Mesendoderm (in vitro differentiated cells): Measurements from ENCODE around the gene STK10.
"Not testable (repeated sequence)": the region's sequence is repeated elsewhere in the genome, so short reads cannot be mapped to it uniquely, and the experiment has no call there.

Experiments used
- DNase-seq: peaks from one replicate; pipeline ENCODE4 v3.0.0; 2013
- H2AK5ac ChIP-seq: 2 replicates; pipeline ENCODE4 v1.6.1; 2013; ENCODE audit warnings: low read length, inconsistent platforms
- H2BK120ac ChIP-seq: 2 replicates; pipeline ENCODE4 v1.6.1; 2013; ENCODE audit warnings: low read depth, mild to moderate bottlenecking, low read length, moderate library complexity, mixed read lengths
- H2BK15ac ChIP-seq: replicated peaks from 2 replicates; pipeline ENCODE4 v1.6.1; 2013; ENCODE audit warnings: low read depth, mild to moderate bottlenecking, moderate library complexity
- H2BK5ac ChIP-seq: 2 replicates; pipeline ENCODE4 v1.6.1; 2013; ENCODE audit warnings: low read length, inconsistent platforms
- H3K18ac ChIP-seq: 2 replicates; pipeline ENCODE4 v1.6.1; 2013; ENCODE audit warnings: mild to moderate bottlenecking, low read length, mixed read lengths
- H3K23ac ChIP-seq: one replicate; pipeline ENCODE4 v1.6.1; 2013; ENCODE audit warnings: low read length
- H3K27ac ChIP-seq: 2 replicates; pipeline ENCODE4 v1.5.1; 2013; ENCODE audit warnings: low read depth, mild to moderate bottlenecking, inconsistent platforms, low read length, moderate library complexity
- H3K27me3 ChIP-seq: 2 replicates; pipeline ENCODE4 v1.6.1; 2013; ENCODE audit warnings: low read length, control low read depth, mild to moderate bottlenecking, inconsistent platforms; ENCODE audit not compliant: insufficient read depth, poor library complexity
- H3K36me3 ChIP-seq: 2 replicates; pipeline ENCODE4 v1.6.1; 2013; ENCODE audit warnings: low read length, inconsistent platforms; ENCODE audit not compliant: control insufficient read depth, insufficient read depth
- H3K4ac ChIP-seq: one replicate; pipeline ENCODE4 v1.6.1; 2013; ENCODE audit warnings: low read depth, mild to moderate bottlenecking, low read length, moderate library complexity
- H3K4me1 ChIP-seq: 2 replicates; pipeline ENCODE4 v1.6.1; 2013; ENCODE audit warnings: low read depth, low read length, inconsistent platforms; ENCODE audit not compliant: control insufficient read depth
- H3K4me2 ChIP-seq: 2 replicates; pipeline ENCODE4 v1.6.1; 2013; ENCODE audit warnings: low read length
- H3K4me3 ChIP-seq: 2 replicates; pipeline ENCODE4 v1.5.1; 2013; ENCODE audit warnings: mild to moderate bottlenecking, low read length
- H3K56ac ChIP-seq: one replicate; pipeline ENCODE4 v1.6.1; 2013; ENCODE audit warnings: low read length
- H3K79me1 ChIP-seq: 2 replicates; pipeline ENCODE4 v1.6.1; 2013; ENCODE audit warnings: low read length, inconsistent platforms
- H3K79me2 ChIP-seq: 2 replicates; pipeline ENCODE4 v1.6.1; 2013; ENCODE audit warnings: mild to moderate bottlenecking, low read length; ENCODE audit not compliant: control insufficient read depth, insufficient read depth
- H3K9ac ChIP-seq: 2 replicates; pipeline ENCODE4 v1.6.1; 2013; ENCODE audit warnings: low read length, inconsistent platforms
- H4K5ac ChIP-seq: one replicate; pipeline ENCODE4 v1.6.1; 2013; ENCODE audit warnings: low read length
- H4K8ac ChIP-seq: one replicate; pipeline ENCODE4 v1.6.1; 2013; ENCODE audit warnings: low read depth, mild to moderate bottlenecking, control low read depth, low read length, moderate library complexity
- WGBS: extraction: QIAGEN DNeasy Blood & Tissue Kit; methylation state at CpG from one replicate; pipeline ENCODE4 v1.1.7; 2013; ENCODE audit warnings: low lambda C conversion rate, missing lambda C conversion rate; ENCODE audit not compliant: insufficient coverage; ENCODE audit errors: extremely low coverage; 5-methylcytosine and 5-hydroxymethylcytosine counted together

STK10 gene

GRCh38 chr5:172020110-172020786 lies 167.8 kb downstream of the STK10 start:
- H2BK120ac ChIP-seq, H3K27me3 ChIP-seq, H3K79me1 ChIP-seq, H3K4me2 ChIP-seq, H3K4ac ChIP-seq, DNase-seq, H3K79me2 ChIP-seq, H2AK5ac ChIP-seq, H3K4me3 ChIP-seq, H3K18ac ChIP-seq, H3K23ac ChIP-seq, H3K4me1 ChIP-seq, H4K5ac ChIP-seq, H4K8ac ChIP-seq, H3K56ac ChIP-seq, H2BK5ac ChIP-seq, H3K27ac ChIP-seq, H3K9ac ChIP-seq, H3K36me3 ChIP-seq, H2BK15ac ChIP-seq: not testable (repeated sequence)
- WGBS: no CpG with 5 or more reads among the region's 10 CpGs

GRCh38 chr5:172015346-172015745 lies 172.7 kb downstream of the STK10 start:
- Histone ChIP-seq H3K18ac (no peak overlapping the region), H3K27me3 (no peaks in the 10 kb centered on the region), H3K4ac (no peak overlapping the region), H2AK5ac (no peak overlapping the region), H3K4me2 (no peak overlapping the region), H3K79me1 (no peaks in the 10 kb centered on the region), H2BK15ac (no peak overlapping the region), H2BK120ac (no peak overlapping the region), H3K9ac (no peak overlapping the region), H3K36me3 (no peaks in the 10 kb centered on the region), H4K5ac (no peak overlapping the region), H3K4me3 (no peak overlapping the region), H3K27ac (no peak overlapping the region), H3K56ac (no peak overlapping the region), H3K79me2 (no peaks in the 10 kb centered on the region), H4K8ac (no peak overlapping the region), H3K23ac (no peak overlapping the region), H2BK5ac (no peak overlapping the region), H3K4me1 (no peaks in the 10 kb centered on the region)
- DNase-seq: no peak
- no CpG with 5 or more reads among the region's 4 CpGs for WGBS

- no peak overlapping the region for H3K4ac ChIP-seq
- H2AK5ac ChIP-seq: no peak overlapping the region
- no peak overlapping the region for H3K4me3 ChIP-seq
- no peaks in the 10 kb centered on the region for H3K36me3 ChIP-seq
- H3K79me2 ChIP-seq: peaks cover 9% of the 10 kb centered on the region
- no peak overlapping the region for H3K27ac ChIP-seq
- H3K9ac ChIP-seq: no peak overlapping the region
- no peak overlapping the region for H3K56ac ChIP-seq
- H3K79me1 ChIP-seq: peaks cover 1% of the 10 kb centered on the region
- H2BK120ac ChIP-seq: no peak overlapping the region
- H4K8ac ChIP-seq: no peak overlapping the region
- no peak overlapping the region for H2BK5ac ChIP-seq
- H3K4me2 ChIP-seq: no peak overlapping the region
- H3K27me3 ChIP-seq: no peaks in the 10 kb centered on the region
- H2BK15ac ChIP-seq: no peak overlapping the region
- H3K4me1 ChIP-seq: peaks cover 8% of the 10 kb centered on the region
- H4K5ac ChIP-seq: no peak overlapping the region
- no peak overlapping the region for H3K18ac ChIP-seq
- no CpG with 5 or more reads among the region's 2 CpGs for WGBS
- peak; percentile 63 for DNase-seq
- H3K23ac ChIP-seq: no peak overlapping the region
These were observed 177.7 kb downstream of the STK10 start for GRCh38 chr5:172010278-172010677.

- peaks cover 15% of the 10 kb centered on the region for H3K79me2 ChIP-seq
- no peak overlapping the region for H3K23ac ChIP-seq
- no peak overlapping the region for H3K4me3 ChIP-seq
- H3K27ac ChIP-seq: no peak overlapping the region
- H3K4me2 ChIP-seq: no peak overlapping the region
- no peak overlapping the region for H2BK5ac ChIP-seq
- no peak overlapping the region for H2BK120ac ChIP-seq
- no peak overlapping the region for H3K9ac ChIP-seq
- no peak overlapping the region for H2AK5ac ChIP-seq
- H3K18ac ChIP-seq: no peak overlapping the region
- H3K4ac ChIP-seq: no peak overlapping the region
- H3K79me1 ChIP-seq: peaks cover 4% of the 10 kb centered on the region
- H4K5ac ChIP-seq: no peak overlapping the region
- no peaks in the 10 kb centered on the region for H3K36me3 ChIP-seq
- WGBS: no CpG with 5 or more reads among the region's 5 CpGs
- DNase-seq: peak; percentile 35
- H4K8ac ChIP-seq: no peak overlapping the region
- H2BK15ac ChIP-seq: no peak overlapping the region
- H3K4me1 ChIP-seq: peaks cover 12% of the 10 kb centered on the region
- no peaks in the 10 kb centered on the region for H3K27me3 ChIP-seq
- H3K56ac ChIP-seq: no peak overlapping the region
These were observed 178.3 kb downstream of the STK10 start for GRCh38 chr5:172009536-172010270.

- no CpG with 5 or more reads among the region's 6 CpGs for WGBS
- Histone ChIP-seq H2AK5ac (no peak overlapping the region), H3K4me3 (no peak overlapping the region), H3K4me1 (peaks cover 12% of the 10 kb centered on the region), H3K27ac (peak overlapping the region; percentile 41), H3K27me3 (no peaks in the 10 kb centered on the region), H4K8ac (no peak overlapping the region), H3K9ac (no peak overlapping the region), H2BK15ac (no peak overlapping the region), H2BK5ac (no peak overlapping the region), H3K23ac (no peak overlapping the region), H3K4ac (no peak overlapping the region), H4K5ac (no peak overlapping the region), H3K4me2 (no peak overlapping the region), H3K18ac (no peak overlapping the region), H3K56ac (no peak overlapping the region), H3K36me3 (no peaks in the 10 kb centered on the region), H2BK120ac (no peak overlapping the region), H3K79me1 (peaks cover 4% of the 10 kb centered on the region), H3K79me2 (peaks cover 20% of the 10 kb centered on the region)
- peak; percentile 90 for DNase-seq
These were observed 179.3 kb downstream of the STK10 start for GRCh38 chr5:172008689-172009141.
